ENCODE results near the gene PAN3. TPM values are rescaled to one million over a fixed set of nuclear protein-coding genes. Genes with fewer than 3 reads are reported as not detected.

Gene PAN3
- total RNA-seq, 1 donor from 2014 or later, result 11.8 TPM

DNA sequence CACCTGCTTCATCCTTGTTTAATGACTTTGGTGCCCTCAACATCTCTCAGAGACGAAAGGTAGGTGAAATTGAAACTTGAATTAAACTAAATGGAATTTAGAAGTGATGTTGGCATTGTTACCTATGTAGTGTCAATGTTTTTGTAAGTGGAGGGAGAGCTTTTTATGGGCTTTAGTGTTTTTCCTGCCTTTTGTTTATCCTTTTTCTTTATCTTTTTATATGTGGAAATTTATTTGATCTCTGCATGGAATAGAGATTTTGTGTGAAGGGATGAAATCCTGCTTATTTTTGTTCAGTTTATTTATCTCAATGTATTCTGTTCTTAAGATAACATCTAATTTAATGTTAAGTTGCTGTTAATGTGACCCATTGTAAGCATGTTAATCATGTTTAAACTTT, 39.5 kb downstream of the PAN3 start:
- TF ChIP-seq, protein P1, sequence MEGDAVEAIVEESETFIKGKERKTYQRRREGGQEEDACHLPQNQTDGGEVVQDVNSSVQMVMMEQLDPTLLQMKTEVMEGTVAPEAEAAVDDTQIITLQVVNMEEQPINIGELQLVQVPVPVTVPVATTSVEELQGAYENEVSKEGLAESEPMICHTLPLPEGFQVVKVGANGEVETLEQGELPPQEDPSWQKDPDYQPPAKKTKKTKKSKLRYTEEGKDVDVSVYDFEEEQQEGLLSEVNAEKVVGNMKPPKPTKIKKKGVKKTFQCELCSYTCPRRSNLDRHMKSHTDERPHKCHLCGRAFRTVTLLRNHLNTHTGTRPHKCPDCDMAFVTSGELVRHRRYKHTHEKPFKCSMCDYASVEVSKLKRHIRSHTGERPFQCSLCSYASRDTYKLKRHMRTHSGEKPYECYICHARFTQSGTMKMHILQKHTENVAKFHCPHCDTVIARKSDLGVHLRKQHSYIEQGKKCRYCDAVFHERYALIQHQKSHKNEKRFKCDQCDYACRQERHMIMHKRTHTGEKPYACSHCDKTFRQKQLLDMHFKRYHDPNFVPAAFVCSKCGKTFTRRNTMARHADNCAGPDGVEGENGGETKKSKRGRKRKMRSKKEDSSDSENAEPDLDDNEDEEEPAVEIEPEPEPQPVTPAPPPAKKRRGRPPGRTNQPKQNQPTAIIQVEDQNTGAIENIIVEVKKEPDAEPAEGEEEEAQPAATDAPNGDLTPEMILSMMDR (IDR thresholded peaks at IDR 0.05; ENCODE audit: insufficient read depth, low read length, severe bottlenecking), result no peak
- Histone ChIP-seq H3K27me3 (ENCODE audit: control insufficient read depth, insufficient read depth, low read length) (no peaks in the 10 kb centered on the region), H3K36me3 (ENCODE audit: control insufficient read depth, insufficient read depth, low read length) (no peaks in the 10 kb centered on the region), H3K4me3 (ENCODE audit: low read depth, low read length) (no peak overlapping the region)
- no peak for FAIRE-seq
- no peak for DNase-seq (ENCODE audit: low read depth)

DNA sequence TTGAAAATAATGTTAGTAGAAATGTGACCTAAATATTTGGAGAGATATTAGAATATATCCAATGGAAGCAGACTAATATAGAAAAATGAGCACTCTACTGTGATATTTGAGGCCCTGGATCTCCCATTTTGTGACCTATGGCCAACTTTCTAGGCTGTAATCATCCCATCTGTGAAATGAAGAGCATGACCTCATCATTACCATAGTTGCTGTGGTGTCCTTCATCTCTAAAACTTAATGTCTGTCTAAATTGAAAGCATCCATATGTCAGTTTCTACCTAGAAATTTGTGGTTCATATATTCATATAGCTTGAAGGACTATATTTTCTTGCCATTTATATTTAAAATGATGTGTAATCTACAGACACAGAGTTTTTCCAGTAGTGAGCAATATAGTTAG, 41.6 kb downstream of the PAN3 start:
- TF ChIP-seq, protein P1 (IDR thresholded peaks at IDR 0.05; ENCODE audit: insufficient read depth, low read length, severe bottlenecking), result no peak
- Histone ChIP-seq H3K36me3 (ENCODE audit: control insufficient read depth, insufficient read depth, low read length) (no peaks in the 10 kb centered on the region), H3K4me3 (ENCODE audit: low read depth, low read length) (no peak overlapping the region), H3K27me3 (ENCODE audit: control insufficient read depth, insufficient read depth, low read length) (no peaks in the 10 kb centered on the region)
- DNase-seq (ENCODE audit: low read depth) (no peak), FAIRE-seq (no peak)

DNA sequence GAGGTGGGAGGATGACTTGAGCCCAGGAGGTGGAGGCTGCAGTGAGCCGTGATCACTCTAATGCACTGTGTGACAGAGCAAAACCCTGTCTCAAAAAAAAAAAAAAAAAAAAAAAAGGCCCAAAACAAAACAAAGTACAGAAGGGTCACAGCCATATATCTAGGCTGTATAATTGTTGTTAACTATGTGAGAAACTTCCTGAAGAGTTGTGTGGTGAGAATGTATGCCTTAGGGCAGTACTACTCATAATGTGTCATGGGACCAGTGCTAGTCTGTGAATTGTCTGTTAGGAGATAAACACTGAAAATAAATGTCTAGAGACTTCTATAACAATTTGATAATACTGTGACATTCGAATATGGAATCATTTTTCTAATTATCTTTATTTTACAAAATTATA, 43.1 kb downstream of the PAN3 start:
- FAIRE-seq (no peak), DNase-seq (ENCODE audit: low read depth) (peak; percentile 98)
- TF ChIP-seq, protein P1 (IDR thresholded peaks at IDR 0.05; ENCODE audit: insufficient read depth, low read length, severe bottlenecking), result no peak
- H3K27me3 ChIP-seq (ENCODE audit: control insufficient read depth, insufficient read depth, low read length), result no peaks in the 10 kb centered on the region
- no peaks in the 10 kb centered on the region for H3K36me3 ChIP-seq (ENCODE audit: control insufficient read depth, insufficient read depth, low read length)
- no peak overlapping the region for H3K4me3 ChIP-seq (ENCODE audit: low read depth, low read length)

DNA sequence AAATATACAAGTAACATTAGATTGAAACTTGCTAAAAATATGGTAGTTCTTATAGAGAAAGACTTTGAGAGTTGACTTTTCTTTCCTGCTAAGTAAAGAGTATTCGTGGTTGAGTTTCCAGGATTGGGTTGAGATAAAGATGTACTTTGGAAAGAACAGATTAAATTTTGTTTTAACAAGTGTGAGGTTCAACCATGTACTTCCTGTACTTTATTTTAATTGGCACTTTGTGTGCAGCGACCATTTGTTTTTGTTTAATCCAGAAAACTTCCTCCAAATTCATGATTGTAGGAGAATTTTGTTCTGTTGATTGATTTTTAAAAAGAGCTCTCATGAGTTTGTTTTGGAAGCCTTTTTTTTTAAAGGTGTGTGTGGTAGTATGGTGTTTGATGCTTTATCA, 46.9 kb downstream of the PAN3 start:
- Histone ChIP-seq H3K36me3 (ENCODE audit: control insufficient read depth, insufficient read depth, low read length) (no peaks in the 10 kb centered on the region), H3K27me3 (ENCODE audit: control insufficient read depth, insufficient read depth, low read length) (no peaks in the 10 kb centered on the region), H3K4me3 (ENCODE audit: low read depth, low read length) (no peak overlapping the region)
- DNase-seq (ENCODE audit: low read depth) (no peak), FAIRE-seq (no peak)
- TF ChIP-seq, protein P1 (IDR thresholded peaks at IDR 0.05; ENCODE audit: insufficient read depth, low read length, severe bottlenecking), result no peak

DNA sequence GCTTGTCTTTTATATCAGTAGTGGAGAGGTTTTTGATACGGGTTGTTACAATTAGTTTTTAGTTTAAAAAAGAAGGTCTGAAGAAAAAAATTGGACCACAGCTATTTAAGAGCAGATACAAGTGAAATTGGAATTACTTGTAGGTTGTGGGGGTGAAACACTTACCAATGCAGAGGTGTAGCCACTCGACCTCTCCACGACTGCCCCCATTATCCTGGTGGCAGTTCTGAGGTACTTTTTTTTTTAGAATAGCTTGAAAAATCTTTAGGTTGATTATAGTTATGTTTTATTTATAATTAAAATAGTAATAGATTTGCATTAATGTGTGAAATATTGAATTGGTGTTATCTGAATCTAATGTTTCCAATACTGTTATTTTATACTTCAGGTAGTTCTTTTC, 60.7 kb downstream of the PAN3 start:
- no peaks in the 10 kb centered on the region for H3K27me3 ChIP-seq (ENCODE audit: control insufficient read depth, insufficient read depth, low read length)
- TF ChIP-seq, protein P1 (IDR thresholded peaks at IDR 0.05; ENCODE audit: insufficient read depth, low read length, severe bottlenecking), result no peak
- H3K36me3 ChIP-seq (ENCODE audit: control insufficient read depth, insufficient read depth, low read length), result no peaks in the 10 kb centered on the region
- DNase-seq (ENCODE audit: low read depth), result no peak
- no peak overlapping the region for H3K4me3 ChIP-seq (ENCODE audit: low read depth, low read length)
- FAIRE-seq, result no peak

DNA sequence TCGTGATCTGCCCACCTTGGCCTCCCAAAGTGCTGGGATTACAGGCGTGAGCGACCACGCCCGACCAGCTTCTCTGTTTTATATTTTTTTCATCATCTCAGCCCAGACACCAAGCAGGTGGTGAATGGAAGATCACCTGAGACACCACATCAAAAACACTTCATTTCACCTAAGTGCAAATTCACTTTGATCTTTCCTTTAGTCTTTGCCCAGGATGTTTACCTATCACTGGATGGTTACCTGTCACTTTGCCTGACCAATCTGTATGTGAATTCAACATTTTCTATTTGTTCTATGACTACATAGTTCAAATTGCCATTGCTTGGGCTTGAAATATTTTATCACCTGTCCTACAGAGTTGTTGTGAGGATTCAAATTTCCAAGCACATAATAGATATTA, 65.7 kb downstream of the PAN3 start:
- FAIRE-seq (no peak), DNase-seq (ENCODE audit: low read depth) (no peak)
- Histone ChIP-seq H3K4me3 (ENCODE audit: low read depth, low read length) (no peak overlapping the region), H3K36me3 (ENCODE audit: control insufficient read depth, insufficient read depth, low read length) (no peaks in the 10 kb centered on the region), H3K27me3 (ENCODE audit: control insufficient read depth, insufficient read depth, low read length) (no peaks in the 10 kb centered on the region)
- TF ChIP-seq, protein P1 (IDR thresholded peaks at IDR 0.05; ENCODE audit: insufficient read depth, low read length, severe bottlenecking), result no peak
